Sigmoid colon (tissue), 4 donors: ENCODE data around the gene HLA-DQB1.

Source experiments
- CTCF ChIP-seq, 4 experiments: fragments of 450-650 bp in 3 of 4; fragments of 200-600 bp in 1 of 4; IDR thresholded peaks; one replicate each; pipeline ENCODE4 v1.5.1; 2016 to 2019; ENCODE audit warnings: antibody characterized with exemption in 4 of 4, mild to moderate bottlenecking in 3 of 4, moderate library complexity in 2 of 4
- EP300 ChIP-seq, 4 donors: sonication (generic); formaldehyde crosslinking; IDR thresholded peaks; one replicate each; pipeline ENCODE4 v1.6.1; 2017; ENCODE audit warnings: antibody characterized with exemption in 4 of 4
- POLR2A ChIP-seq, 2 donors: fragments of 450-650 bp; IDR thresholded peaks; one replicate each; pipeline ENCODE4 v1.6.1; 2016; ENCODE audit warnings: antibody characterized with exemption in 2 of 2, mild to moderate bottlenecking in 2 of 2, moderate library complexity in 2 of 2
- POLR2AphosphoS5 ChIP-seq, 4 donors: sonication (generic); formaldehyde crosslinking; IDR thresholded peaks; one replicate each; pipeline ENCODE4 v1.6.1; 2017; ENCODE audit warnings: antibody characterized with exemption in 4 of 4

GRCh38 chr6:32615885-32616532 lies 50.4 kb downstream of the HLA-DQB1 start:
- TF ChIP-seq POLR2A (IDR thresholded peaks at IDR 0.05) (no peak), CTCF (IDR thresholded peaks at IDR 0.05) (no peak), EP300 (IDR thresholded peaks at IDR 0.05) (no peak), POLR2AphosphoS5 (IDR thresholded peaks at IDR 0.05) (no peak)
